Measurements from ENCODE around the gene PIGV. TPM values are rescaled to one million over a fixed set of nuclear protein-coding genes. Genes with fewer than 3 reads are reported as not detected.
"Not testable (repeated sequence)": the region's sequence is repeated elsewhere in the genome, so short reads cannot be mapped to it uniquely, and the experiment has no call there.

PIGV gene
- total RNA-seq, 2 experiments from 2014 or later, result 16.4 to 16.9 TPM

GRCh38 chr1:26788836-26789611 is 1.3 kb downstream of the PIGV start:
- peak; percentile 92 for DNase-seq
- H3K36me3 Mint-ChIP-seq (ENCODE audit: low read depth), result peaks cover 17% of the 10 kb centered on the region
- peak overlapping the region; percentile 86 for H3K4me3 Mint-ChIP-seq
- no peaks in the 10 kb centered on the region for H3K27me3 Mint-ChIP-seq
- no peaks in the 10 kb centered on the region for H3K9me3 Mint-ChIP-seq
- H3K4me1 Mint-ChIP-seq, result peaks cover 74% of the 10 kb centered on the region
- POLR2A ChIA-PET, result interaction anchor here (0.6 to 1.3 kb wide), 7 partner anchors 44 to 251 kb away, joined by 3 to 8 read pairs (median 3); no protein-coding TSS in a partner anchor
- CTCF ChIA-PET, result interaction anchor here (0.6 to 4.5 kb wide), 36 partner anchors 8 to 288 kb away, joined by 3 to 39 read pairs (median 4); partner anchors contain the start of gene GPN2
- peak overlapping the region; percentile 99 for H3K27ac Mint-ChIP-seq

DNA sequence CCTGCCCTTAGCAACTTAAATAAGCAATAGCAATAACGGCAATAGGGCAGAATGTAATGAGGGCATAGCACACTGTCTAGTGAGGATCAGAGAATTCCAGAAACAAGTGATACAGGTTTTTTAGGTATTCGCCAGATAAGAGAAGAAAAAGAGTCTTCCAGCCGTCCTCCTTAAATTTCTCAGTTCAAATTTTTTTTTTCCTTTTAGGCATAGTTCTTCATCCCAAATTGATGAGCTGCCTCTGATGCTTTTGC is 1.8 kb downstream of the PIGV start:
- Mint-ChIP-seq H3K36me3 (ENCODE audit: low read depth) (peaks cover 22% of the 10 kb centered on the region), H3K9me3 (no peaks in the 10 kb centered on the region), H3K4me3 (peak overlapping the region; percentile 86), H3K27me3 (no peaks in the 10 kb centered on the region), H3K27ac (peak overlapping the region; percentile 99), H3K4me1 (peaks cover 71% of the 10 kb centered on the region)
- CTCF ChIA-PET, result interaction anchor here (0.7 to 4.5 kb wide), 20 partner anchors 8 to 289 kb away, joined by 3 to 39 read pairs (median 9); no protein-coding TSS in a partner anchor
- no peak for DNase-seq
- POLR2A ChIA-PET, result interaction anchor here (0.6 to 1.3 kb wide), 5 partner anchors 75 to 251 kb away, joined by 3 to 8 read pairs (median 3); no protein-coding TSS in a partner anchor

DNA sequence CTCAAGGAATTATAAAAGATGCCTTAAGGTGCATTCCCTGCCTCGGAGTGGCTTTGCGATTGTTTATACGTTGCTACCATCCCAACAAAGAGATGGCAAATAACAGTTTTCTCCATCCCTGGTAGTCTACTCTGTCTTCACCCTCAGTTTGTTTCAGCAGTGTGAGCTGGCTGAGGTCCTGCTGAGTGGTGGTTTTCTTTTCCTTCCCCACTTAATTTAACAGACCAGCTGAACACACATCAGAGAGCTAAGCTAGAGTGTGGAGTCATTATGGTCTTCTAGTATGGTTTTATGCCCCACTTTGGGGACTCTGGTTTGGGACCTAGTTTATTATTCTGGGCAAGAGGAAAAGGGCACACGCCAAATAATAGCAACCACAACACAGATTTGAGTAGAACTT is 2.2 kb downstream of the PIGV start:
- ChIA-PET CTCF (interaction anchor here (0.6 to 4.5 kb wide), 25 partner anchors 7 to 752 kb away, joined by 3 to 39 read pairs (median 6); no protein-coding TSS in a partner anchor), POLR2A (interaction anchor here (0.6 to 0.9 kb wide), 2 partner anchors 188 to 252 kb away, joined by 3 read pairs; no protein-coding TSS in a partner anchor)
- peak overlapping the region; percentile 44 for H3K4me3 Mint-ChIP-seq
- peaks cover 26% of the 10 kb centered on the region for H3K36me3 Mint-ChIP-seq (ENCODE audit: low read depth)
- H3K4me1 Mint-ChIP-seq, result peaks cover 67% of the 10 kb centered on the region
- no peaks in the 10 kb centered on the region for H3K27me3 Mint-ChIP-seq
- peak overlapping the region; percentile 99 for H3K27ac Mint-ChIP-seq
- DNase-seq, result no peak
- H3K9me3 Mint-ChIP-seq, result no peaks in the 10 kb centered on the region

- no peaks in the 10 kb centered on the region for H3K9me3 Mint-ChIP-seq
- H3K27me3 Mint-ChIP-seq, result no peaks in the 10 kb centered on the region
- H3K4me3 Mint-ChIP-seq, result peak overlapping the region; percentile 44
- peaks cover 61% of the 10 kb centered on the region for H3K4me1 Mint-ChIP-seq
- H3K27ac Mint-ChIP-seq, result peak overlapping the region; percentile 99
- POLR2A ChIA-PET, result no interaction called here
- peaks cover 30% of the 10 kb centered on the region for H3K36me3 Mint-ChIP-seq (ENCODE audit: low read depth)
- DNase-seq, result peak; percentile 31
- CTCF ChIA-PET, result interaction anchor here (0.6 to 4.5 kb wide), 19 partner anchors 10 to 751 kb away, joined by 3 to 39 read pairs (median 5); no protein-coding TSS in a partner anchor
Observed at GRCh38 chr1:26790551-26790953, 2.8 kb downstream of the PIGV start.

- POLR2A ChIA-PET, result no interaction called here
- H3K4me1 Mint-ChIP-seq, result peaks cover 56% of the 10 kb centered on the region
Observed at GRCh38 chr1:26791148-26791547, 3.4 kb downstream of the PIGV start.

DNA sequence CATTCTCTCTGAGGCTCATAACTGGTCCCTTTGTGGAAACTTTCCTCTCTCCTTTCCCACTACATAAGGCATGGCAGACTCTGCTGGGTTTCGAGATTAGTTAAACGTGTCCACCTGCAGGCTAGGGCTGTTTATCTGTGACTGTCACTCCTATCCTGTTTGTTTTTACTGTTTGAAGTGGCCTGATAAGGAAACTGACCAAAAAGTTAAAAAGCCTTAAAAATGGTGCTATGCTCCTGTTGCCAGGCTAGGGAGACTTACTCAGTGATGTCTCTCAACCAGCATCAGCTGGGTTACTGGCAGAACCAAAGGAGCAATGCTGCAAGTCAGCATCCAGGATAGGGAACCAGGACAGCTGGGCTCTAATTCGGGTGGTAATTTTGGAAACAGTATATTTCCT is 3.9 kb downstream of the PIGV start:
- POLR2A ChIA-PET, result interaction anchor here (0.6 kb wide), 1 partner anchor 20 kb away, joined by 3 read pairs; no protein-coding TSS in a partner anchor
- Mint-ChIP-seq H3K4me3 (no peak overlapping the region), H3K9me3 (no peaks in the 10 kb centered on the region), H3K4me1 (peaks cover 54% of the 10 kb centered on the region), H3K27me3 (no peaks in the 10 kb centered on the region), H3K36me3 (ENCODE audit: low read depth) (peaks cover 34% of the 10 kb centered on the region), H3K27ac (no peak overlapping the region)
- DNase-seq, result no peak
- CTCF ChIA-PET, result interaction anchor here (1.1 to 4.5 kb wide), 7 partner anchors 9 to 197 kb away, joined by 4 to 39 read pairs (median 14); no protein-coding TSS in a partner anchor

More at GRCh38 chr1:26791148-26791547, 3.4 kb downstream of the PIGV start:
- Mint-ChIP-seq H3K36me3 (ENCODE audit: low read depth) (peaks cover 30% of the 10 kb centered on the region), H3K4me3 (peak overlapping the region; percentile 44), H3K27me3 (no peaks in the 10 kb centered on the region), H3K9me3 (no peaks in the 10 kb centered on the region), H3K27ac (peak overlapping the region; percentile 99)
- CTCF ChIA-PET, result interaction anchor here (1.0 to 4.5 kb wide), 12 partner anchors 9 to 253 kb away, joined by 3 to 39 read pairs (median 7); no protein-coding TSS in a partner anchor
- DNase-seq, result no peak

DNA sequence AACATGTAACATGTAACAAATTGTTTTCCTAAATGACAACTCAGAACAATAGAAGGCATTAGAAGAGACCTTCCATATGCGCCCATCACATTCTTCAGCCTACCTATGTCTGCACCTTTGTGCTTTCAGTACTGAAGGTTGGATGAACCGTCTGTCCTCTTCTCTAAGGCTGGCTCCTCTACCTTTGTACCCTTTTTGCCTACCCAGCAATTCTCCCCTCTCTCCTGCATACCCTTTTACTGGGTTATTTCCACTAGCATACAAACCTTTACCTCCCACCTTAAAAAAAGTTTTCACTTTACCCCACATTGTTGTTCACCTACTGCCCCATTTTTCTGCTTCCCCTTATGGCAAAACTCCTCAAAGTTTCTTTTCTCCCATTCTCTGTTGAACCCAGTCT is 5.2 kb downstream of the PIGV start:
- ChIA-PET CTCF (no interaction called here), POLR2A (no interaction called here)
- no peak overlapping the region for H3K27ac Mint-ChIP-seq
- H3K36me3 Mint-ChIP-seq (ENCODE audit: low read depth), result peaks cover 40% of the 10 kb centered on the region
- H3K4me1 Mint-ChIP-seq, result peaks cover 53% of the 10 kb centered on the region
- no peaks in the 10 kb centered on the region for H3K9me3 Mint-ChIP-seq
- H3K4me3 Mint-ChIP-seq, result no peak overlapping the region
- no peak for DNase-seq
- no peaks in the 10 kb centered on the region for H3K27me3 Mint-ChIP-seq

- CTCF ChIA-PET, result interaction anchor here (2.7 kb wide), 1 partner anchor 16 kb away, joined by 9 read pairs; no protein-coding TSS in a partner anchor
- no peaks in the 10 kb centered on the region for H3K27me3 Mint-ChIP-seq
- DNase-seq, result no peak
- POLR2A ChIA-PET, result no interaction called here
- H3K36me3 Mint-ChIP-seq (ENCODE audit: low read depth), result peaks cover 40% of the 10 kb centered on the region
- no peak overlapping the region for H3K27ac Mint-ChIP-seq
- H3K9me3 Mint-ChIP-seq, result no peaks in the 10 kb centered on the region
- no peak overlapping the region for H3K4me3 Mint-ChIP-seq
- H3K4me1 Mint-ChIP-seq, result peaks cover 56% of the 10 kb centered on the region
Observed at GRCh38 chr1:26794391-26794790, 6.6 kb downstream of the PIGV start.

GRCh38 chr1:26797627-26798026 is 9.9 kb downstream of the PIGV start:
- H3K27me3 Mint-ChIP-seq, result no peaks in the 10 kb centered on the region
- no peak overlapping the region for H3K4me3 Mint-ChIP-seq
- H3K4me1 Mint-ChIP-seq, result peaks cover 59% of the 10 kb centered on the region
- H3K36me3 Mint-ChIP-seq (ENCODE audit: low read depth), result peaks cover 44% of the 10 kb centered on the region
- CTCF ChIA-PET, result interaction anchor here (0.9 to 1.8 kb wide), 4 partner anchors 9 to 196 kb away, joined by 3 to 10 read pairs (median 4); partner anchors contain the start of gene PIGV
- peaks cover 2% of the 10 kb centered on the region for H3K9me3 Mint-ChIP-seq
- DNase-seq, result no peak
- no peak overlapping the region for H3K27ac Mint-ChIP-seq
- POLR2A ChIA-PET, result no interaction called here

GRCh38 chr1:26799479-26800142 is 11.9 kb downstream of the PIGV start:
- H3K27me3 Mint-ChIP-seq, result no peaks in the 10 kb centered on the region
- H3K27ac Mint-ChIP-seq, result peak overlapping the region; percentile 92
- H3K4me1 Mint-ChIP-seq, result peaks cover 51% of the 10 kb centered on the region
- no peak for DNase-seq
- POLR2A ChIA-PET, result interaction anchor here (0.6 kb wide), 1 partner anchor 226 kb away, joined by 3 read pairs; no protein-coding TSS in a partner anchor
- CTCF ChIA-PET, result interaction anchor here (0.6 to 4.2 kb wide), 9 partner anchors 10 to 300 kb away, joined by 3 to 39 read pairs (median 3); partner anchors contain the start of gene PIGV
- H3K36me3 Mint-ChIP-seq (ENCODE audit: low read depth), result peaks cover 28% of the 10 kb centered on the region
- peak overlapping the region; percentile 55 for H3K4me3 Mint-ChIP-seq
- H3K9me3 Mint-ChIP-seq, result peaks cover 2% of the 10 kb centered on the region

DNA sequence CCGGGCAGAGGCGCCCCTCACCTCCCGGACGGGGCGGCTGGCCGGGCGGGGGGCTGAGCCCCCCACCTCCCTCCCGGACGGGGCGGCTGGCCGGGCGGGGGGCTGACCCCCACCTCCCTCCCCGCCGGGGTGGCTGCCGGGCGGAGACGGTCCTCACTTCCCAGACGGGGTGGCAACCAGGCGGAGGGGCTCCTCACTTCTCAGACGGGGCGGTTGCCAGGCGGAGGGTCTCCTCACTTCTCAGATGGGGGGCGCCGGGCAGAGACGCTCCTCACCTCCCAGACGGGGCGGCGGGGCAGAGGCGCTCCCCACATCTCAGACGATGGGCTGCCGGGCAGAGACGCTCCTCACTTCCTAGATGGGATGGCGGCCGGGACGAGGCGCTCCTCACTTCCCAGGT is 16.2 kb downstream of the PIGV start:
- DNase-seq, H3K27ac Mint-ChIP-seq, H3K4me3 Mint-ChIP-seq, POLR2A ChIA-PET, CTCF ChIA-PET, H3K9me3 Mint-ChIP-seq, H3K27me3 Mint-ChIP-seq: not testable (repeated sequence)
- Mint-ChIP-seq H3K4me1 (peaks cover 41% of the 10 kb centered on the region), H3K36me3 (ENCODE audit: low read depth) (peaks cover 15% of the 10 kb centered on the region)

- CTCF ChIA-PET, result interaction anchor here (0.6 to 4.7 kb wide), 17 partner anchors 10 to 532 kb away, joined by 3 to 37 read pairs (median 3); no protein-coding TSS in a partner anchor
- H3K27me3 Mint-ChIP-seq; H3K9me3 Mint-ChIP-seq; POLR2A ChIA-PET; H3K4me3 Mint-ChIP-seq; H3K36me3 Mint-ChIP-seq (ENCODE audit: low read depth): not testable (repeated sequence)
- peak overlapping the region; percentile 68 for H3K27ac Mint-ChIP-seq
- H3K4me1 Mint-ChIP-seq, result peaks cover 26% of the 10 kb centered on the region
- peak; percentile 85 for DNase-seq
Observed at GRCh38 chr1:26810105-26810504, 22.4 kb downstream of the PIGV start.
